AG10803 (cell line): ENCODE results near the gene ISM1.

Source experiments
- DNase-seq: peaks from one replicate; pipeline ENCODE4 v3.0.0; 2010; ENCODE audit warnings: low read depth
- H3K4me3 ChIP-seq: 2 replicates; pipeline ENCODE4 v1.5.1; 2011; ENCODE audit warnings: mild to moderate bottlenecking, low read length, control low read depth
- CTCF ChIP-seq: conservative IDR thresholded peaks from 2 replicates; pipeline ENCODE4 v1.5.1; 2011; ENCODE audit warnings: mild to moderate bottlenecking, low read length, control low read depth, inconsistent platforms

Gene ISM1

GRCh38 chr20:13337090-13337784 is 116.2 kb downstream of the ISM1 start:
- no peak for DNase-seq
- H3K4me3 ChIP-seq = no peak overlapping the region
- TF ChIP-seq CTCF = no peak

GRCh38 chr20:13338097-13338661 is 117.1 kb downstream of the ISM1 start:
- H3K4me3 ChIP-seq = no peak overlapping the region
- no peak for TF ChIP-seq CTCF
- DNase-seq = no peak

- no peak for DNase-seq
- TF ChIP-seq CTCF = no peak
- no peak overlapping the region for H3K4me3 ChIP-seq
Measured at GRCh38 chr20:13338999-13339411, 117.9 kb downstream of the ISM1 start.

- no peak for TF ChIP-seq CTCF
- no peak overlapping the region for H3K4me3 ChIP-seq
- DNase-seq = peak; percentile 48
Measured at GRCh38 chr20:13340088-13340487, 119.0 kb downstream of the ISM1 start.

GRCh38 chr20:13341737-13342393 is 120.8 kb downstream of the ISM1 start:
- H3K4me3 ChIP-seq = no peak overlapping the region
- no peak for TF ChIP-seq CTCF
- DNase-seq = no peak

GRCh38 chr20:13342469-13343242 is 121.6 kb downstream of the ISM1 start:
- H3K4me3 ChIP-seq = no peak overlapping the region
- no peak for TF ChIP-seq CTCF
- DNase-seq = peak; percentile 75
